HFFc6 (cell line): ENCODE results near the gene SLIT3. TPM values are rescaled to one million over a fixed set of nuclear protein-coding genes. Genes with fewer than 3 reads are reported as not detected.

ENCODE experiments used
- DNase-seq: peaks from one replicate; pipeline ENCODE4 v3.0.0-alpha.2; 2018
- H3K27ac Mint-ChIP-seq: 2 replicates; pipeline ENCODE4 v1.8.0; 2020; ENCODE audit warnings: mild to moderate bottlenecking, mixed read lengths
- H3K27me3 Mint-ChIP-seq: 2 replicates; pipeline ENCODE4 v1.8.0; 2021; ENCODE audit warnings: mild to moderate bottlenecking, moderate library complexity, mixed read lengths; ENCODE audit not compliant: insufficient read depth
- H3K36me3 Mint-ChIP-seq: 2 replicates; pipeline ENCODE4 v1.8.0; 2021; ENCODE audit warnings: low read depth, mixed read lengths
- H3K4me1 Mint-ChIP-seq: 2 replicates; pipeline ENCODE4 v1.8.0; 2020; ENCODE audit warnings: low read depth, mixed read lengths
- H3K4me3 Mint-ChIP-seq: 2 replicates; pipeline ENCODE4 v1.8.0; 2020; ENCODE audit warnings: mild to moderate bottlenecking, moderate library complexity, mixed read lengths
- H3K9me3 Mint-ChIP-seq: 2 replicates; pipeline ENCODE4 v1.8.0; 2020; ENCODE audit warnings: mild to moderate bottlenecking, mixed read lengths
- total RNA-seq, 6 experiments: library from RNA; stranded (reverse); fragmentation: NEBNext Ultra II Directional; extraction: Animal tissue kit (Norgen Biotek cat#: 25700); gene quantifications; 2 replicates in 1 of 6; 3 replicates in 5 of 6; pipeline ENCODE4 v1.2.3, GENCODE V29; 2021
- TF ChIP-seq, protein P1 (sequence below): fragments of 200-600 bp; sonication (generic); IDR thresholded peaks from 2 replicates; pipeline ENCODE4 v1.5.0; 2021; ENCODE audit warnings: antibody characterized with exemption, mild to moderate bottlenecking

The SLIT3 gene
- total RNA-seq, 6 experiments from 2014 or later, result 4.2 to 8.3 (median 7.1) TPM

DNA sequence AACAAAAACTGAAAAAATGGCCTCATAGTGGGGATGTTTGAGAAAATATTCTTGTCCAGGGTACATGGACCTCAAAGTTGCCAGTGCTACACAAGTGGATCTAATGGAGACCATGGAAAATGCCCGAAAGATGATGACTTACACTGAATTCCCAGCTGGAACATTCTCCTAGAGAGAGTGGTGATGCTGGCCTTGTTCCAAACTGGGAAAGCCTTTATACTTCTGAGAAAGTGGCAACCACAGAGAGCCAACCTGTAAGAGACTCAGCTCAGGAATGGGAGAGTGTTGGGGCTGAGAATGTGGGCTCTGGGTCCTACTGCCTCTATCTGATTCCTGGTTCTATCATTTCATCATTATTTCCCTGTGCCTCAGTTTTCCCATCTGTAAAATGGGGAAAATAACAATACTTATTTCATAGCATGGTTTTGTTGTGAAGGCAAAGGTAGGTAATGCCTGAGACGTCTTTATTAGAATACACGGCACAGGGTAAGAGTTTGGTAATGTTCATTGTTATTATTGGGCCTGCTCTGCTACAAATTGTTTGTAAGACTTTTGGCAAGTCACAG is 492.8 kb downstream of the SLIT3 start:
- no peaks in the 10 kb centered on the region; the same call in none of the 2 replicates for H3K27me3 Mint-ChIP-seq

DNA sequence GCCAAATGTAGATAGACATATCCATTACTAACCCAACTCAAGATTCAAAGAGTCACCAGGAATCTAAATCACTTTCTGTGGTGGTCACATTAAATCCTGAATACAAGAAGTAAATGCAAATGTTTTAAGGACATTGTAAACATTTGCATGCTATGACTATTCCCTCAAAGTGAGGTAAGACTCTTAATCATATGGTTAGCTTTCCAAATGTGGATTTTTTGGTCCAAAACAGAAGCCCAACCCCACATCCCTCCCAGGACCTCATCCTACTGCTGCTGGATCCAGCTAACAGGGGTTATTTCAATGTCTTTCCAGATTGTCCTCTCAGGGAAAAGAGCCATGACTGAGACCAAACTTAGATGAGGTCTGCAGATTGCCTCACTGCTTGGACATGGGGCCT is 493.7 kb downstream of the SLIT3 start:
- H3K27me3 Mint-ChIP-seq, result no peaks in the 10 kb centered on the region; the same call in none of the 2 replicates
- no peak overlapping the region for H3K4me3 Mint-ChIP-seq
- no peaks in the 10 kb centered on the region for H3K4me1 Mint-ChIP-seq
- no peaks in the 10 kb centered on the region for H3K9me3 Mint-ChIP-seq
- no peak for DNase-seq
- H3K27ac Mint-ChIP-seq, result no peak overlapping the region
- H3K36me3 Mint-ChIP-seq, result no peaks in the 10 kb centered on the region
- TF ChIP-seq, protein P1, sequence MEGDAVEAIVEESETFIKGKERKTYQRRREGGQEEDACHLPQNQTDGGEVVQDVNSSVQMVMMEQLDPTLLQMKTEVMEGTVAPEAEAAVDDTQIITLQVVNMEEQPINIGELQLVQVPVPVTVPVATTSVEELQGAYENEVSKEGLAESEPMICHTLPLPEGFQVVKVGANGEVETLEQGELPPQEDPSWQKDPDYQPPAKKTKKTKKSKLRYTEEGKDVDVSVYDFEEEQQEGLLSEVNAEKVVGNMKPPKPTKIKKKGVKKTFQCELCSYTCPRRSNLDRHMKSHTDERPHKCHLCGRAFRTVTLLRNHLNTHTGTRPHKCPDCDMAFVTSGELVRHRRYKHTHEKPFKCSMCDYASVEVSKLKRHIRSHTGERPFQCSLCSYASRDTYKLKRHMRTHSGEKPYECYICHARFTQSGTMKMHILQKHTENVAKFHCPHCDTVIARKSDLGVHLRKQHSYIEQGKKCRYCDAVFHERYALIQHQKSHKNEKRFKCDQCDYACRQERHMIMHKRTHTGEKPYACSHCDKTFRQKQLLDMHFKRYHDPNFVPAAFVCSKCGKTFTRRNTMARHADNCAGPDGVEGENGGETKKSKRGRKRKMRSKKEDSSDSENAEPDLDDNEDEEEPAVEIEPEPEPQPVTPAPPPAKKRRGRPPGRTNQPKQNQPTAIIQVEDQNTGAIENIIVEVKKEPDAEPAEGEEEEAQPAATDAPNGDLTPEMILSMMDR, result no peak

More for the DNA sequence above, 492.8 kb downstream of the SLIT3 start:
- H3K36me3 Mint-ChIP-seq, result no peaks in the 10 kb centered on the region
- TF ChIP-seq, protein P1, result no peak
- H3K9me3 Mint-ChIP-seq, result no peaks in the 10 kb centered on the region
- DNase-seq, result no peak
- H3K4me3 Mint-ChIP-seq, result no peak overlapping the region
- H3K27ac Mint-ChIP-seq, result no peak overlapping the region
- H3K4me1 Mint-ChIP-seq, result no peaks in the 10 kb centered on the region

DNA sequence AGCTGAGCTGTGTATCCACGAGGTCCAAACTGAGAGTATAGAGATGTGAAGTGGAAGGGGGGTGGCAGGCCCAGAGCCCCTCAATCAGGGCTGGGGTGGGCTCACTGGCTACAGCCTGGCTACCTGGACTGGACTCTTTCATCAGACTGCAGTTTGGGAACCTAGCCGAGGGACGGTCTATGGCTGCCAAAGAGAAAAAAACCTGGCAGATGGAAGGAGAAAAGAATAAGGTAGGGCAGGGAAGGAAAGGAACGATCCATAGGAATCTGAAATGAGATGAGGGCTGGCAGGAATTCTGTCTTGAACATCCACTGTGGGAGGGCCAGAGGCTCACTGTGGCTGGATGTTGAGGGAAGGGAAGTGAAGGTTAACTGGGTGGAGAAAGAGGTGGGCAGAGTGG is 497.4 kb downstream of the SLIT3 start:
- Mint-ChIP-seq H3K27ac (no peak overlapping the region), H3K4me3 (no peak overlapping the region), H3K36me3 (no peaks in the 10 kb centered on the region), H3K4me1 (peaks cover 14% of the 10 kb centered on the region), H3K27me3 (peaks cover 2% of the 10 kb centered on the region; the same call in 1 of the 2 replicates), H3K9me3 (no peaks in the 10 kb centered on the region)
- TF ChIP-seq, protein P1, result no peak
- no peak for DNase-seq

DNA sequence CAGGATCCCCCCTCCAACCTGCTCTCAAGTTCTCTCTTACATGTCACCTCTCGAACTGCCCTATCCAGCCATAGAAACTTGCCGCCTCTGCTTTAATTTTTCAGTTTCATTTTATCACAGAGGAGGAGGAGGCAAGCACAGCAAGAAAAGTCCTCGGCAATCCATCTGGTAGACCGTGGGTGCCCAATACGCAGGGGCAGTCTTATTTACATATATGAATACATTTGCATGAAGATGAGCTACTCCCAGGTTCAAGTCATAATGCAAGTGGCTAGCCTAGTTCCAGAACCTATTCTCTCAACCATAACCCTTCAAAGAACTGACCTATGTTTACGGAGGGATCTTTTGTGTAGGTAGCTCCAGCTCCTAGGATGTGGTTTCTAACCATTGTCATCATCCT is 498.6 kb downstream of the SLIT3 start:
- peaks cover 6% of the 10 kb centered on the region for H3K27me3 Mint-ChIP-seq
- no peak for DNase-seq
- H3K4me1 Mint-ChIP-seq, result peaks cover 14% of the 10 kb centered on the region
- no peak overlapping the region for H3K27ac Mint-ChIP-seq
- no peak overlapping the region for H3K4me3 Mint-ChIP-seq
- TF ChIP-seq, protein P1, result no peak
- no peaks in the 10 kb centered on the region for H3K36me3 Mint-ChIP-seq
- H3K9me3 Mint-ChIP-seq, result no peaks in the 10 kb centered on the region

DNA sequence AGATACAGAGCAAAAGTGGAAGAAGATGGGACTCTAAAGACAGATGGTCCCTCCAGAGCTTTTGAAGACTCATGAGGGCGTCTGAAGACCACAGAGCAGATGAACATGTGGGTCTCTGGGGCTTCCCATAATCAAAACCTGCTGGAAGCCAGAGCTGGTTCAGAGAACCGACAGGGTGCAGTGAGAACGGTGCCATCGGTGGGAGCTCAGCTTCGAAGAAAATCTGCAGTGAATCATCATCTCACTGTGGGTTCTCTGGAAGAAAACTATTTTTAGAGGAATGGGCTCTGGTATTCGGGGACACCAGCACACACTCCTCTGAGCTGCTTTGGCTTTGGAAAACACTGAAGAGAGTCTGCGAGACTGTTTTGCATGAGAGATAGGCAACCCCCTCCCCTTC is 499.4 kb downstream of the SLIT3 start:
- TF ChIP-seq, protein P1, result no peak
- peaks cover 14% of the 10 kb centered on the region for H3K4me1 Mint-ChIP-seq
- peaks cover 6% of the 10 kb centered on the region for H3K27me3 Mint-ChIP-seq
- no peak for DNase-seq
- H3K36me3 Mint-ChIP-seq, result no peaks in the 10 kb centered on the region
- no peak overlapping the region for H3K4me3 Mint-ChIP-seq
- no peaks in the 10 kb centered on the region for H3K9me3 Mint-ChIP-seq
- no peak overlapping the region for H3K27ac Mint-ChIP-seq
